Mesenteric fat pad (tissue), 1 donor: Measurements from ENCODE around the gene USP1. TPM values are rescaled to one million over a fixed set of nuclear protein-coding genes. Genes with fewer than 3 reads are reported as not detected.
A peak's percentile ranks its signal among the peaks of the same experiment; 100 is the strongest.

ENCODE experiments used
- DNase-seq: peaks from one replicate; pipeline ENCODE4 v3.0.0-alpha.2; 2020; ENCODE audit warnings: low spot score
- long read RNA-seq: library from polyadenylated mRNA; unstranded; transcript quantifications from one replicate; pipeline ENCODE4 v2.0.0, GENCODE V29; 2020
- total RNA-seq: library from RNA; stranded (reverse); fragmentation: NEBNext Ultra II Directional; extraction: Animal tissue kit (Norgen Biotek cat#: 25700); gene quantifications from one replicate; pipeline ENCODE4 v1.2.1, GENCODE V29; 2021
- donor health status: DM: yes; HTN: yes; CAD: no.

The USP1 gene
- total RNA-seq, result 13.6 TPM
- long read RNA-seq, partial matches to known transcripts, result 26 of 31 reads
- long read RNA-seq, other reads (novel, unspliced or antisense), result 5 of 31 reads

- DNase-seq, result peak; percentile 96
Measured at GRCh38 chr1:62436466-62437272, at the start of gene USP1. TSS of gene USP1 (plus strand) at chr1:62437049. CDS start at chr1:62439868, 2,819 bp downstream.

GRCh38 chr1:62389531-62389930, 47.3 kb upstream of the USP1 start:
- no peak for DNase-seq

- no peak for DNase-seq
Measured at GRCh38 chr1:62390071-62390470, 46.8 kb upstream of the USP1 start.

GRCh38 chr1:62391369-62391971, 45.4 kb upstream of the USP1 start:
- no peak for DNase-seq

- DNase-seq, result no peak
Measured at GRCh38 chr1:62392951-62393350, 43.9 kb upstream of the USP1 start.

- DNase-seq, result no peak
Measured at GRCh38 chr1:62394646-62395045, 42.2 kb upstream of the USP1 start.

- no peak for DNase-seq
Measured at GRCh38 chr1:62395291-62395690, 41.6 kb upstream of the USP1 start.

GRCh38 chr1:62396871-62397270, 40.0 kb upstream of the USP1 start:
- DNase-seq, result no peak

GRCh38 chr1:62397301-62397700, 39.5 kb upstream of the USP1 start:
- no peak for DNase-seq

- no peak for DNase-seq
Measured at GRCh38 chr1:62398377-62398776, 38.5 kb upstream of the USP1 start.

- DNase-seq, result no peak
Measured at GRCh38 chr1:62401034-62401760, 35.7 kb upstream of the USP1 start.

GRCh38 chr1:62405247-62405646, 31.6 kb upstream of the USP1 start:
- DNase-seq, result no peak

GRCh38 chr1:62406576-62406975, 30.3 kb upstream of the USP1 start:
- no peak for DNase-seq

- no peak for DNase-seq
Measured at GRCh38 chr1:62407398-62408009, 29.3 kb upstream of the USP1 start.

GRCh38 chr1:62415687-62416086, 21.2 kb upstream of the USP1 start:
- no peak for DNase-seq

- DNase-seq, result no peak
Measured at GRCh38 chr1:62417351-62417999, 19.4 kb upstream of the USP1 start.

GRCh38 chr1:62420214-62420613, 16.6 kb upstream of the USP1 start:
- DNase-seq, result no peak

- no peak for DNase-seq
Measured at GRCh38 chr1:62423580-62424242, 13.1 kb upstream of the USP1 start.

GRCh38 chr1:62424411-62424810, 12.4 kb upstream of the USP1 start:
- no peak for DNase-seq

GRCh38 chr1:62425041-62425440, 11.8 kb upstream of the USP1 start:
- no peak for DNase-seq

- no peak for DNase-seq
Measured at GRCh38 chr1:62426237-62426636, 10.6 kb upstream of the USP1 start.
